ENCODE data around the gene SMARCD1. TPM values are rescaled to one million over a fixed set of nuclear protein-coding genes. Genes with fewer than 3 reads are reported as not detected.

SMARCD1 gene
- total and polyA plus RNA-seq, 9 of the 15 experiments (the other 6 are each of a cell fraction or from before 2014, with no cell fraction given), result 0.86 to 91.7 (median 48.0) TPM

- no peak for TF ChIP-seq AFF1 (IDR thresholded peaks at IDR 0.05; ENCODE audit: low read depth in 1 of 2, partially characterized antibody in 2 of 2)
- TF ChIP-seq, protein P1, sequence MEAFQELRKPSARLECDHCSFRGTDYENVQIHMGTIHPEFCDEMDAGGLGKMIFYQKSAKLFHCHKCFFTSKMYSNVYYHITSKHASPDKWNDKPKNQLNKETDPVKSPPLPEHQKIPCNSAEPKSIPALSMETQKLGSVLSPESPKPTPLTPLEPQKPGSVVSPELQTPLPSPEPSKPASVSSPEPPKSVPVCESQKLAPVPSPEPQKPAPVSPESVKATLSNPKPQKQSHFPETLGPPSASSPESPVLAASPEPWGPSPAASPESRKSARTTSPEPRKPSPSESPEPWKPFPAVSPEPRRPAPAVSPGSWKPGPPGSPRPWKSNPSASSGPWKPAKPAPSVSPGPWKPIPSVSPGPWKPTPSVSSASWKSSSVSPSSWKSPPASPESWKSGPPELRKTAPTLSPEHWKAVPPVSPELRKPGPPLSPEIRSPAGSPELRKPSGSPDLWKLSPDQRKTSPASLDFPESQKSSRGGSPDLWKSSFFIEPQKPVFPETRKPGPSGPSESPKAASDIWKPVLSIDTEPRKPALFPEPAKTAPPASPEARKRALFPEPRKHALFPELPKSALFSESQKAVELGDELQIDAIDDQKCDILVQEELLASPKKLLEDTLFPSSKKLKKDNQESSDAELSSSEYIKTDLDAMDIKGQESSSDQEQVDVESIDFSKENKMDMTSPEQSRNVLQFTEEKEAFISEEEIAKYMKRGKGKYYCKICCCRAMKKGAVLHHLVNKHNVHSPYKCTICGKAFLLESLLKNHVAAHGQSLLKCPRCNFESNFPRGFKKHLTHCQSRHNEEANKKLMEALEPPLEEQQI (IDR thresholded peaks at IDR 0.05), result no peak
These were observed 28.5 kb upstream of the SMARCD1 start (continued) for GRCh38 chr12:50056639-50056976.

All from K562 (cell line).